Testis (tissue), 5 donors: ENCODE results near the gene AMBP. TPM values are rescaled to one million over a fixed set of nuclear protein-coding genes. Genes with fewer than 3 reads are reported as not detected.

ENCODE experiments used
- DNase-seq: peaks from one replicate; pipeline ENCODE4 v3.0.0-alpha.2; 2019
- H3K27ac ChIP-seq, 2 donors: fragments of 200-600 bp; sonication (generic); one replicate each; pipeline ENCODE4 v1.5.1; 2019
- H3K27me3 ChIP-seq: fragments of 200-600 bp; sonication (generic); one replicate; pipeline ENCODE4 v1.5.1; 2019
- H3K36me3 ChIP-seq: fragments of 200-600 bp; sonication (generic); one replicate; pipeline ENCODE4 v1.5.1; 2017; ENCODE audit warnings: low read depth; ENCODE audit errors: missing control alignments
- H3K4me1 ChIP-seq: fragments of 200-600 bp; sonication (generic); one replicate; pipeline ENCODE4 v1.5.1; 2019
- H3K4me3 ChIP-seq, 2 donors: fragments of 200-600 bp; sonication (generic); one replicate each; pipeline ENCODE4 v1.5.1; 2017 to 2019
- H3K9me3 ChIP-seq: fragments of 200-600 bp; sonication (generic); one replicate; pipeline ENCODE4 v1.5.1; 2017
- CTCF ChIP-seq, 3 experiments: fragments of 450-650 bp in 2 of 3; fragments of 200-600 bp in 1 of 3; sonication (generic) in 1 of 3; IDR thresholded peaks; one replicate each; pipeline ENCODE4 v1.5.1; 2016 to 2019; ENCODE audit warnings: antibody characterized with exemption in 3 of 3, mild to moderate bottlenecking in 2 of 3, moderate library complexity in 1 of 3
- POLR2A ChIP-seq: fragments of 450-650 bp; IDR thresholded peaks from one replicate; pipeline ENCODE4 v1.6.1; 2017; ENCODE audit warnings: antibody characterized with exemption, mild to moderate bottlenecking, moderate library complexity
- WGBS, 2 donors: methylation state at CpG; one replicate each; pipeline ENCODE4 v1.1.5; 2018; 5-methylcytosine and 5-hydroxymethylcytosine counted together
- intact Hi-C: fragments of 100-400 bp; cut with DNase I; formaldehyde crosslinking; loops from one replicate; pipeline ENCODE4 v1.15.1; 2023; ENCODE audit warnings: low total_unique reads
- long read RNA-seq, 2 donors: transcript quantifications; one replicate each; lab custom pipeline, GENCODE V29; 2026
- polyA plus RNA-seq: library from polyadenylated mRNA; stranded (reverse); fragments of 350-450 nt; fragmentation: Illumina TruSeq; extraction: RNeasy Lipid Tissue Mini Kit (QIAGEN cat#74804); gene quantifications from one replicate; pipeline ENCODE4 v1.2.3, GENCODE V29; 2014; ENCODE audit warnings: low read depth, low replicate concordance; ENCODE audit not compliant: insufficient read depth
- total RNA-seq, 2 donors: library from RNA; depleted of rRNA; stranded (reverse); fragments of >200 nt; gene quantifications; one replicate each; pipeline ENCODE4 v1.2.3, GENCODE V29; 2016

Gene AMBP
- total RNA-seq (under 1 TPM; 0.47 to 0.68 TPM), polyA plus RNA-seq (0.88 TPM)
- long read RNA-seq, donor 1 = 0 reads
- long read RNA-seq, donor 2 = 0 reads

- Histone ChIP-seq H3K27me3 (no peaks in the 10 kb centered on the region), H3K9me3 (no peaks in the 10 kb centered on the region), H3K4me3 (no peak within 1 kb of the TSS), H3K4me1 (no peaks in the 10 kb centered on the region), H3K36me3 (no peaks in the 10 kb centered on the region), H3K27ac (no peak within 1 kb of the TSS)
- DNase-seq = no peak
- no peak for TF ChIP-seq CTCF (IDR thresholded peaks at IDR 0.05)
- no peak for TF ChIP-seq POLR2A
- intact Hi-C loops = no loop called here
- WGBS, 2 donors = 65 to 72% methylated on average over 3 to 16 of the region's 16 CpGs
These were observed at the start of gene AMBP for GRCh38 chr9:114078021-114078780. Gene AMBP (minus strand): TSS chr9:114078300. CDS start chr9:114078209, 91 bp downstream.

GRCh38 chr9:114126247-114127060 is 48.4 kb upstream of the AMBP start:
- Histone ChIP-seq H3K4me3 (no peak overlapping the region), H3K27ac (no peak overlapping the region), H3K4me1 (no peaks in the 10 kb centered on the region), H3K27me3 (no peaks in the 10 kb centered on the region), H3K9me3 (no peaks in the 10 kb centered on the region), H3K36me3 (no peaks in the 10 kb centered on the region)
- no peak for TF ChIP-seq POLR2A
- no peak for TF ChIP-seq CTCF (IDR thresholded peaks at IDR 0.05)
- 74 to 88% methylated on average over 11 to 13 of the region's 13 CpGs for WGBS, 2 donors
- no peak for DNase-seq
- intact Hi-C loops = no loop called here

GRCh38 chr9:114125476-114126013 is 47.4 kb upstream of the AMBP start:
- DNase-seq = no peak
- 82 to 99% methylated on average over 6 to 10 of the region's 10 CpGs for WGBS, 2 donors
- Histone ChIP-seq H3K4me1 (no peaks in the 10 kb centered on the region), H3K27ac (no peak overlapping the region), H3K36me3 (no peaks in the 10 kb centered on the region), H3K9me3 (no peaks in the 10 kb centered on the region), H3K27me3 (no peaks in the 10 kb centered on the region), H3K4me3 (no peak overlapping the region)
- intact Hi-C loops = no loop called here
- TF ChIP-seq POLR2A (no peak), CTCF (IDR thresholded peaks at IDR 0.05) (no peak)

- Histone ChIP-seq H3K9me3 (no peaks in the 10 kb centered on the region), H3K4me3 (no peak overlapping the region), H3K4me1 (no peaks in the 10 kb centered on the region), H3K27me3 (no peaks in the 10 kb centered on the region), H3K36me3 (no peaks in the 10 kb centered on the region), H3K27ac (no peak overlapping the region)
- intact Hi-C loops = no loop called here
- 86 to 89% methylated on average over 12 to 13 of the region's 13 CpGs for WGBS, 2 donors
- TF ChIP-seq POLR2A = no peak
- no peak for TF ChIP-seq CTCF (IDR thresholded peaks at IDR 0.05)
- DNase-seq = no peak
These were observed 46.8 kb upstream of the AMBP start for GRCh38 chr9:114124666-114125475.
